GM12873 (cell line): ENCODE data around the gene GABRA5.

Experiments
- CTCF ChIP-seq: IDR thresholded peaks from 2 replicates; pipeline ENCODE4 v1.5.1; 2012; ENCODE audit warnings: low read depth, mild to moderate bottlenecking, moderate library complexity, low read length, control low read depth; ENCODE audit not compliant: insufficient read depth; ENCODE audit errors: missing control alignments

The GABRA5 gene

GRCh38 chr15:26848498-26848897, 18.4 kb upstream of the GABRA5 start:
- no peak for TF ChIP-seq CTCF

- TF ChIP-seq CTCF, result no peak
Observed at GRCh38 chr15:26850161-26850560, 16.7 kb upstream of the GABRA5 start.

GRCh38 chr15:26852980-26853379, 13.9 kb upstream of the GABRA5 start:
- no peak for TF ChIP-seq CTCF

GRCh38 chr15:26854435-26854834, 12.4 kb upstream of the GABRA5 start:
- TF ChIP-seq CTCF, result no peak

- TF ChIP-seq CTCF, result peak; percentile 36
Observed at GRCh38 chr15:26864664-26865191, 2.1 kb upstream of the GABRA5 start.

GRCh38 chr15:26867200-26868007, 542 bp downstream of the GABRA5 start:
- TF ChIP-seq CTCF, result no peak

GRCh38 chr15:26868029-26868685, 1.3 kb downstream of the GABRA5 start:
- TF ChIP-seq CTCF, result no peak
